SU-DHL-6 (cell line): ENCODE data around the gene KCTD11.
A peak's percentile ranks its signal among the peaks of the same experiment; 100 is the strongest.

Experiments used
- H2AFZ ChIP-seq: fragments of 200-600 bp; sonication (generic); 2 replicates; pipeline ENCODE4 v1.6.1; 2014; ENCODE audit warnings: low read depth, mild to moderate bottlenecking, moderate library complexity, mixed read lengths, antibody characterized with exemption, low read length; ENCODE audit not compliant: severe bottlenecking
- H3F3A ChIP-seq: fragments of 200-600 bp; shearing (Covaris generic); 2 replicates; pipeline ENCODE4 v1.6.0; 2016; ENCODE audit warnings: antibody characterized with exemption, mild to moderate bottlenecking; ENCODE audit not compliant: insufficient read depth
- H3K27ac ChIP-seq: fragments of 200-600 bp; sonication (generic); 2 replicates; pipeline ENCODE4 v1.5.1; 2016; ENCODE audit warnings: low read depth, mild to moderate bottlenecking, low read length, moderate library complexity, mixed read lengths
- H3K27me3 ChIP-seq: fragments of 200-600 bp; sonication (generic), shearing (Covaris generic); 2 replicates; pipeline ENCODE4 v1.6.0; 2014; ENCODE audit warnings: mild to moderate bottlenecking, low read length
- H3K36me3 ChIP-seq: fragments of 200-600 bp; sonication (generic); 2 replicates; pipeline ENCODE4 v1.6.1; 2014; ENCODE audit warnings: mild to moderate bottlenecking, low read length, mixed read lengths
- H3K4me2 ChIP-seq: fragments of 300-600, 200-600 bp; shearing (Covaris generic), sonication (generic); 2 replicates; pipeline ENCODE4 v1.6.0; 2014; ENCODE audit warnings: low read length, low read depth, mild to moderate bottlenecking; ENCODE audit not compliant: poor library complexity, severe bottlenecking
- H3K4me3 ChIP-seq: fragments of 200-600 bp; sonication (generic); 2 replicates; pipeline ENCODE4 v1.5.1; 2014; ENCODE audit warnings: antibody characterized with exemption, low read length, mild to moderate bottlenecking, mixed read lengths; ENCODE audit not compliant: insufficient read depth, poor library complexity, severe bottlenecking
- H3K79me2 ChIP-seq: fragments of 200-600 bp; sonication (generic); 2 replicates; pipeline ENCODE4 v1.6.1; 2014; ENCODE audit warnings: mild to moderate bottlenecking, low read length, moderate library complexity; ENCODE audit not compliant: insufficient read depth
- H3K9ac ChIP-seq: fragments of 200-600 bp; sonication (generic); 2 replicates; pipeline ENCODE4 v1.7.0; 2014; ENCODE audit warnings: mild to moderate bottlenecking, low read length
- H3K9me2 ChIP-seq: fragments of 200-600 bp; sonication (generic); replicated peaks from 2 replicates; pipeline ENCODE4 v1.6.1; 2014; ENCODE audit warnings: low read length; ENCODE audit not compliant: insufficient read depth
- H3K9me3 ChIP-seq: fragments of 200-600 bp; sonication (generic); 2 replicates; pipeline ENCODE4 v1.6.1; 2014; ENCODE audit warnings: low read length, mixed read lengths; ENCODE audit not compliant: insufficient read depth
- H4K20me1 ChIP-seq: fragments of 200-600 bp; sonication (generic); 2 replicates; pipeline ENCODE4 v1.6.1; 2014; ENCODE audit warnings: low read depth, mild to moderate bottlenecking, antibody characterized with exemption, low read length, moderate library complexity, mixed read lengths
- EZH2phosphoT487 ChIP-seq: fragments of 200-600 bp; sonication (generic), shearing (Covaris generic); conservative IDR thresholded peaks from 2 replicates; pipeline ENCODE4 v1.6.1; 2018; ENCODE audit warnings: mild to moderate bottlenecking, antibody characterized with exemption, low read length, moderate library complexity, mixed read lengths
- TF ChIP-seq, protein P1 (sequence below): fragments of 200-600 bp; sonication (generic); IDR thresholded peaks from one replicate; pipeline ENCODE4 v1.5.1; 2017; ENCODE audit warnings: antibody characterized with exemption, mild to moderate bottlenecking, low read length, moderate library complexity; ENCODE audit not compliant: insufficient read depth, poor library complexity, severe bottlenecking

The KCTD11 gene

GRCh38 chr17:7325031-7325528 lies 26.9 kb upstream of the KCTD11 start:
- no peaks in the 10 kb centered on the region for H4K20me1 ChIP-seq
- H3K9me2 ChIP-seq, result no peaks in the 10 kb centered on the region
- no peak overlapping the region for H3K4me2 ChIP-seq
- H2AFZ ChIP-seq, result no peak overlapping the region
- no peaks in the 10 kb centered on the region for H3K27me3 ChIP-seq
- peaks cover 17% of the 10 kb centered on the region; the same call in 1 of the 2 replicates for H3K79me2 ChIP-seq
- no peaks in the 10 kb centered on the region for H3K9me3 ChIP-seq
- no peak for TF ChIP-seq EZH2phosphoT487
- H3K36me3 ChIP-seq, result no peaks in the 10 kb centered on the region
- H3F3A ChIP-seq, result peaks cover 6% of the 10 kb centered on the region
- H3K27ac ChIP-seq, result no peak overlapping the region
- no peak overlapping the region for H3K4me3 ChIP-seq
- no peak overlapping the region for H3K9ac ChIP-seq

- peaks cover 9% of the 10 kb centered on the region for H3F3A ChIP-seq
- no peak overlapping the region for H3K4me2 ChIP-seq
- no peaks in the 10 kb centered on the region for H3K27me3 ChIP-seq
- no peak overlapping the region for H3K27ac ChIP-seq
- no peaks in the 10 kb centered on the region for H3K36me3 ChIP-seq
- H4K20me1 ChIP-seq, result no peaks in the 10 kb centered on the region
- no peak overlapping the region for H3K4me3 ChIP-seq
- no peaks in the 10 kb centered on the region for H3K9me2 ChIP-seq
- H3K79me2 ChIP-seq, result peaks cover 17% of the 10 kb centered on the region; the same call in 1 of the 2 replicates
- H2AFZ ChIP-seq, result no peak overlapping the region
- no peaks in the 10 kb centered on the region for H3K9me3 ChIP-seq
- no peak for TF ChIP-seq EZH2phosphoT487
- TF ChIP-seq, protein P1, sequence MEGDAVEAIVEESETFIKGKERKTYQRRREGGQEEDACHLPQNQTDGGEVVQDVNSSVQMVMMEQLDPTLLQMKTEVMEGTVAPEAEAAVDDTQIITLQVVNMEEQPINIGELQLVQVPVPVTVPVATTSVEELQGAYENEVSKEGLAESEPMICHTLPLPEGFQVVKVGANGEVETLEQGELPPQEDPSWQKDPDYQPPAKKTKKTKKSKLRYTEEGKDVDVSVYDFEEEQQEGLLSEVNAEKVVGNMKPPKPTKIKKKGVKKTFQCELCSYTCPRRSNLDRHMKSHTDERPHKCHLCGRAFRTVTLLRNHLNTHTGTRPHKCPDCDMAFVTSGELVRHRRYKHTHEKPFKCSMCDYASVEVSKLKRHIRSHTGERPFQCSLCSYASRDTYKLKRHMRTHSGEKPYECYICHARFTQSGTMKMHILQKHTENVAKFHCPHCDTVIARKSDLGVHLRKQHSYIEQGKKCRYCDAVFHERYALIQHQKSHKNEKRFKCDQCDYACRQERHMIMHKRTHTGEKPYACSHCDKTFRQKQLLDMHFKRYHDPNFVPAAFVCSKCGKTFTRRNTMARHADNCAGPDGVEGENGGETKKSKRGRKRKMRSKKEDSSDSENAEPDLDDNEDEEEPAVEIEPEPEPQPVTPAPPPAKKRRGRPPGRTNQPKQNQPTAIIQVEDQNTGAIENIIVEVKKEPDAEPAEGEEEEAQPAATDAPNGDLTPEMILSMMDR, result no peak
- H3K9ac ChIP-seq, result no peak overlapping the region
Measured at GRCh38 chr17:7326186-7326585, 25.8 kb upstream of the KCTD11 start.

- H3K27me3 ChIP-seq, result no peaks in the 10 kb centered on the region
- no peak overlapping the region for H3K27ac ChIP-seq
- H3K9ac ChIP-seq, result no peak overlapping the region
- H3F3A ChIP-seq, result peaks cover 9% of the 10 kb centered on the region
- no peaks in the 10 kb centered on the region for H3K36me3 ChIP-seq
- TF ChIP-seq EZH2phosphoT487, result no peak
- TF ChIP-seq, protein P1, result no peak
- no peaks in the 10 kb centered on the region for H4K20me1 ChIP-seq
- H3K79me2 ChIP-seq, result peaks cover 17% of the 10 kb centered on the region; the same call in 1 of the 2 replicates
- H3K9me3 ChIP-seq, result no peaks in the 10 kb centered on the region
- no peak overlapping the region for H3K4me3 ChIP-seq
- no peak overlapping the region for H2AFZ ChIP-seq
- H3K4me2 ChIP-seq, result no peak overlapping the region
- H3K9me2 ChIP-seq, result no peaks in the 10 kb centered on the region
Measured at GRCh38 chr17:7327056-7327455, 24.9 kb upstream of the KCTD11 start.

DNA sequence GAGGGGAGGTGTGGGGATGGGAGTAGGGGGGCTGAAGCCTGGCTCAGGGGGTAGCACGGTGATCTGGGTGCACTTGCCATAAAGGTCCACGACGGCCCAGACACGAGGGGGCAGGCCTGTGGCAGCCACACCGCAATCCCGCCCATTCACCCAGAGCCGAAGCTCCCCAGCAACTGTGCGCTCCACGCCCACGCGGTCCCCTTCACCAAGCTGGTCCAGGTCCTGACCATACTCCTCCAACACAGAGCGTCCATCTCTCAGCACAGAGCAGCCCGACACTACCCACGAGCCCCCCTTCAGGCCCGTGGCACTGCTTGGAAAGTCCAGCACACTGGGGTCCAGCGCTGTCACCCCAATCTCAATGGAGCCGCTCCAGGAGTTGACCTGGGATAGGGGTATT lies 24.5 kb upstream of the KCTD11 start:
- Histone ChIP-seq H3K27ac (no peak overlapping the region), H3K9ac (peak overlapping the region; percentile 94; the same call in 1 of the 2 replicates), H3K9me2 (no peaks in the 10 kb centered on the region), H3K4me2 (peak overlapping the region; percentile 69), H4K20me1 (no peaks in the 10 kb centered on the region), H3K79me2 (peaks cover 17% of the 10 kb centered on the region; the same call in 1 of the 2 replicates), H3K27me3 (no peaks in the 10 kb centered on the region), H3K9me3 (no peaks in the 10 kb centered on the region), H3K36me3 (no peaks in the 10 kb centered on the region), H3F3A (peaks cover 9% of the 10 kb centered on the region), H3K4me3 (no peak overlapping the region), H2AFZ (no peak overlapping the region)
- TF ChIP-seq, protein P1, result no peak
- no peak for TF ChIP-seq EZH2phosphoT487
